NB4 (cell line): ENCODE data around the gene C1QTNF12.

Experiments
- DNase-seq: peaks from one replicate; pipeline ENCODE4 v3.0.0; 2010; ENCODE audit warnings: low read depth
- H3K4me3 ChIP-seq: one replicate; pipeline ENCODE4 v1.5.1; 2011; ENCODE audit warnings: mild to moderate bottlenecking, low read depth, low read length, moderate library complexity
- CTCF ChIP-seq: IDR thresholded peaks from one replicate; pipeline ENCODE4 v1.5.1; 2012; ENCODE audit warnings: low read depth, low read length
- MYC ChIP-seq: IDR thresholded peaks from 2 replicates; pipeline ENCODE4 v1.6.1; 2011; ENCODE audit warnings: low read depth, low read length
- POLR2A ChIP-seq: IDR thresholded peaks from 2 replicates; pipeline ENCODE4 v1.6.1; 2011; ENCODE audit warnings: mild to moderate bottlenecking; ENCODE audit not compliant: insufficient read length; ENCODE audit errors: extremely low read depth
- TF ChIP-seq, protein P1 (sequence below): IDR thresholded peaks from 2 replicates; pipeline ENCODE4 v1.6.1; 2011; ENCODE audit warnings: low read depth, low read length

C1QTNF12 gene

GRCh38 chr1:1218524-1219200 lies 27.9 kb downstream of the C1QTNF12 start:
- TF ChIP-seq, protein P1, sequence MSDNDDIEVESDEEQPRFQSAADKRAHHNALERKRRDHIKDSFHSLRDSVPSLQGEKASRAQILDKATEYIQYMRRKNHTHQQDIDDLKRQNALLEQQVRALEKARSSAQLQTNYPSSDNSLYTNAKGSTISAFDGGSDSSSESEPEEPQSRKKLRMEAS: no peak
- no peak for TF ChIP-seq POLR2A
- TF ChIP-seq CTCF: no peak
- H3K4me3 ChIP-seq: no peak overlapping the region
- DNase-seq: no peak

DNA sequence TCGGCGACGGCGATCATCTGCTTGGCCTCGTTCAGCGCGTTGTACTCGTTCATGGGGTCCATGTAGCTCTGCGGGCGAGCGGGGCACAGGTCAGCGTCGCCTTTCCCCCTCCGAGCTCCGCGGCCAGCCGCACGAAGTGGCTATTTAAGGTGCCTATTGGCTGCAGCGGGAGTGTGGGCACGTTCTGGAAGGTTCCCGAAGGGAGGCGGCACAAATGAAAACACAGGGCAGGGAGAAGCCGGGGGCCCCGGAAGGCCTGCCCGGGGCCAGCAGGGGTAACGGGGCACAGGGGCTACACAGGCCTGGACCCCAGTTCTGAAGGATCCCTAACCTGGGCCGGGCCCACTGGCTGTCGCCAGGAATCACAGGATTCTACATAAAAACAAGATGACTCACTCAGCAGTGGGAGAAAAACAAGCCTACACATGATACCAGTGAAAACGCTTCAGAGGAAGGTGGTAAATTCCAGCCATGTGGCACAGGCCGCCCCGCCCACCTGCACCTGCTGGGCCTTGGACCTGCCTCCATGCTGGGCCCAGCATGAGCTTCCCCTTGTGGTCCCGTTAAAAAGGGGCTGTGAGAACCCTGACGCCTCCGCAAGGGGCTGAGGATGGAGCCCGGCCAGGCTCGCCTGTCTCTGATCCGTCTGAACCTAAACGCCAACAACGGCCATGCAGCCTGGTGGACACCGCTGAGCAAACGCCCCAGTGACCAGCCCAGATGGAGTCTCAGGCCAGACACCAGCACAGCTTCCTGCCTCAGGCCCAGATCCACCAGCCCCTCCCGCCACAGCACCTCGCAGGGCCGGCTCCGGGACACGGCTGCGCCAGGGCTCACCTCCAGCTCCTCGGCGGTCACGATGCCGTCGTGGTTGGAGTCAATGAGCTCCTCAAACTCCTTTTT lies 28.6 kb downstream of the C1QTNF12 start:
- no peak overlapping the region for H3K4me3 ChIP-seq
- TF ChIP-seq, protein P1: no peak
- TF ChIP-seq POLR2A (no peak), MYC (no peak), CTCF (no peak)
- DNase-seq: no peak

DNA sequence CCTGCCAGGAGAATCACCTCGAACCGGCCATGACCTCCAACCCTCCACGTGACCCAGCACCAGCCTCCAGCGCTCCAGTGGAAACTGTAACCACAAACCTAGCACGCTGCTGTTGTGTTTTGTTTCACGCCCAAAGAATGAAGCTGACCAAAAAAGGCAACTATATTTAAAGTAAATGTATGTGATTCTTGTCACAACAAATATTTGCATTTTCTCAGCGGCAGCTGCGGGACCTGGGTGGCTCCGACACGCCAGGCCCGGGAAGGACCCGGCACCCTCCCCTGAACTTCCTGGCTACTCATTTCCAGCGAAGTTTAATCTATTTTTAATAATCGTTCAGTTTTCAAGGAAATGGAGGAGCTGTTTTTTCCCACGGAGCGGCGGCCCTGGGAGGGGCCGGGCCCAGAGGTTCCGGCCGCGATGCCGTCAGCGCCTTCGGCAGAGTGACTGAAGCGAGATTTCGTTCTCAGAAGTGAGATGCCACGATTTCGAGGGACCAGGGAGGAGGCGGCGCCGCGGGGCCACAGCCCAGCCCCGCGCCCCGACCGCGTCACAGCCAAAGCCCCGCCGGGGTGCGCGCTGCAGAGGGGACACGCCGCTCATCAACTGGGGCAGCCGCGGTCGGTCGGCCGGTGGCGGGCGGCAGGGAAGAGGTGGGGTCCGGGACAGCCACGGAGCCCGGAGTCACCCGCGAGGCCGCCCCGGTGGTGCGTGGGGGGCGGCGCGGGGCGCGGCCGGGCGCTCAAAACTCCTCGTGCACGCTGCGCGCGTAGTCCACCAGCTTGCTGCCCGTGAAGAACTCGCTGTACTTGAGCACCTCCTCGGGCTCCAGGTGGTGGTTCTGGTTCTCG lies 29.5 kb downstream of the C1QTNF12 start:
- no peak for DNase-seq
- no peak overlapping the region for H3K4me3 ChIP-seq
- no peak for TF ChIP-seq POLR2A
- TF ChIP-seq, protein P1: no peak
- no peak for TF ChIP-seq CTCF

DNA sequence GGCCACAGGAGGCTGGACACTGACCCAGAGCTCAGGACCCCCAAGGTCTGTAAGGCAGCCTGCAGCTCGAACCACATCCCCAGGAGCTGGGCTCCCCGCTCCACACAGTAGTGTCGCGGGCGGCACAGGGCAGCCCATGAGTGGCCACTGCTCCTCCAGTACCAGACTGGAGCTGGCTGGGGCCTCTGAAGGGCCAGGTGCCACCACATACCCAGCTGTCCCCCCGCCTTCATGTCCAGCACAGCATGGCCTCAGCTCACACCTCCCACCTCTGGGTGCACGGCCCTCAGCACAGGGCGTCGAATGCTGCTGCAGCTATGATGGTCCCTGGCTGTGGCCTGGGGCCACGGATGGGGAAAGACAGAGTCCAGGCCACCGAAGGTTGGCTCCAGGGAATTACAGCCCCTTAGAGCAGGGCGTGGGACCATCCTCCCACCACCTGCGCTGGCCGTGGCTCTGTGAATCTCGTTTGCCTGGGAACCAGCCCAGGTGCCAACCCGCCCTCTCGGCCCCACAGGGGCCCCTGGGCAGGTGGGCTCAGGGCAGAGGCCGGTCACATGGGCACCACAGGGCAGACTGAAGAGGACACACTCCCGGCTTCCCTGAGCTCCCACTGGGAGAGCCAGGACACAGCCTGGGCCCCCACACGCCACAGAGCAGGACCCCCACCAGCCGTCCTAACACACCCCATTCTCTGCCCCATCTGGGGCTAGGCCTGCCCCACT lies 30.5 kb downstream of the C1QTNF12 start:
- TF ChIP-seq POLR2A (no peak), CTCF (no peak), MYC (no peak)
- TF ChIP-seq, protein P1: no peak
- H3K4me3 ChIP-seq: no peak overlapping the region
- DNase-seq: no peak

- no peak for DNase-seq
- TF ChIP-seq MYC (no peak), CTCF (no peak), POLR2A (no peak)
- TF ChIP-seq, protein P1: no peak
- no peak overlapping the region for H3K4me3 ChIP-seq
Observed at GRCh38 chr1:1215080-1215676, 31.3 kb downstream of the C1QTNF12 start.
